GM19328 (cell line): ENCODE measurements around the gene SPA17.
A peak's percentile ranks its signal among the peaks of the same experiment; 100 is the strongest.

Source experiments
- ATAC-seq: cut with Tn5 transposase; IDR thresholded peaks from one replicate; pipeline ENCODE4 v1.9.1; 2021; ENCODE audit warnings: mild to moderate bottlenecking, moderate library complexity; ENCODE audit not compliant: unreplicated experiment

SPA17 gene

GRCh38 chr11:124673333-124674167, at the start of gene SPA17, which contains the start of gene SIAE:
TSS of gene SPA17 (plus strand) at chr11:124673904. CDS start at chr11:124675265, 1,361 bp downstream.
TSS of gene SIAE (minus strand) at chr11:124673739. CDS start at chr11:124673708, 31 bp downstream.
- ATAC-seq, result peak; percentile 93

GRCh38 chr11:124625504-124626168, 48.1 kb upstream of the SPA17 start:
- no peak for ATAC-seq

GRCh38 chr11:124627546-124627945, 46.2 kb upstream of the SPA17 start:
- ATAC-seq, result no peak

- ATAC-seq, result no peak
These were observed 43.7 kb upstream of the SPA17 start for GRCh38 chr11:124629961-124630360.

- ATAC-seq, result no peak
These were observed 40.3 kb upstream of the SPA17 start for GRCh38 chr11:124633355-124633754.

GRCh38 chr11:124635932-124636331, 37.8 kb upstream of the SPA17 start:
- ATAC-seq, result no peak

- ATAC-seq, result no peak
These were observed 35.2 kb upstream of the SPA17 start for GRCh38 chr11:124638500-124638899.

GRCh38 chr11:124639186-124639585, 34.5 kb upstream of the SPA17 start:
- no peak for ATAC-seq

GRCh38 chr11:124640666-124641065, 33.0 kb upstream of the SPA17 start:
- ATAC-seq, result no peak

GRCh38 chr11:124642628-124643027, 31.1 kb upstream of the SPA17 start:
- no peak for ATAC-seq

- no peak for ATAC-seq
These were observed 30.6 kb upstream of the SPA17 start for GRCh38 chr11:124643042-124643604.

- ATAC-seq, result no peak
These were observed 29.9 kb upstream of the SPA17 start for GRCh38 chr11:124643605-124644425.

GRCh38 chr11:124644426-124645280, 29.1 kb upstream of the SPA17 start:
- ATAC-seq, result no peak

- ATAC-seq, result no peak
These were observed 27.6 kb upstream of the SPA17 start for GRCh38 chr11:124646148-124646547.

GRCh38 chr11:124648610-124649009, 25.1 kb upstream of the SPA17 start:
- no peak for ATAC-seq

- ATAC-seq, result no peak
These were observed 16.7 kb upstream of the SPA17 start for GRCh38 chr11:124656774-124657630.

GRCh38 chr11:124657904-124658303, 15.8 kb upstream of the SPA17 start:
- ATAC-seq, result no peak

GRCh38 chr11:124658501-124658900, 15.2 kb upstream of the SPA17 start:
- ATAC-seq, result no peak

GRCh38 chr11:124658986-124659385, 14.7 kb upstream of the SPA17 start:
- no peak for ATAC-seq
